ENCODE measurements around the gene CPO.

DNA sequence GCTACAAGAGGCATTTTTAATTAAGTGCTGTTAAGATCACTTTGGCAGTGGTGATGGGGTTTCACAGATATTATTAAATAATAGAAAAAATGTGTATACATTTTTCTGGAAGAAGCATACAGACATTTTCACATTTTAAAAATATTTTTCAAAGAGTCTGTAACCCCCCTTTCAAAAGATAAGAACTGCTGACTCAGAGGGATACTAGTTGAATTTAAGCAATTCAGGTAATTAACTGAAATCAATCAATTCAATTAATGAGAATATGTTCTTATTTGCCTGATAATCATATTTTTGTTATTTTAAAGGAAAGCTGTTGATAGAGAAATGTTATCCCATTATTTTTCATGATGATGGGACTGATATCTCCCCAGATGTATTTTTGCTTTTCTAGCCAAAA lies 41.1 kb downstream of the CPO start:
- TF ChIP-seq, protein P1, sequence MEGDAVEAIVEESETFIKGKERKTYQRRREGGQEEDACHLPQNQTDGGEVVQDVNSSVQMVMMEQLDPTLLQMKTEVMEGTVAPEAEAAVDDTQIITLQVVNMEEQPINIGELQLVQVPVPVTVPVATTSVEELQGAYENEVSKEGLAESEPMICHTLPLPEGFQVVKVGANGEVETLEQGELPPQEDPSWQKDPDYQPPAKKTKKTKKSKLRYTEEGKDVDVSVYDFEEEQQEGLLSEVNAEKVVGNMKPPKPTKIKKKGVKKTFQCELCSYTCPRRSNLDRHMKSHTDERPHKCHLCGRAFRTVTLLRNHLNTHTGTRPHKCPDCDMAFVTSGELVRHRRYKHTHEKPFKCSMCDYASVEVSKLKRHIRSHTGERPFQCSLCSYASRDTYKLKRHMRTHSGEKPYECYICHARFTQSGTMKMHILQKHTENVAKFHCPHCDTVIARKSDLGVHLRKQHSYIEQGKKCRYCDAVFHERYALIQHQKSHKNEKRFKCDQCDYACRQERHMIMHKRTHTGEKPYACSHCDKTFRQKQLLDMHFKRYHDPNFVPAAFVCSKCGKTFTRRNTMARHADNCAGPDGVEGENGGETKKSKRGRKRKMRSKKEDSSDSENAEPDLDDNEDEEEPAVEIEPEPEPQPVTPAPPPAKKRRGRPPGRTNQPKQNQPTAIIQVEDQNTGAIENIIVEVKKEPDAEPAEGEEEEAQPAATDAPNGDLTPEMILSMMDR (IDR thresholded peaks at IDR 0.05; ENCODE audit: low read length): no peak
- TF ChIP-seq EZH2 (IDR thresholded peaks at IDR 0.05; ENCODE audit: borderline replicate concordance, low read length): no peak
